Inflammatory macrophage treated with lipopolysaccharide for 1 hour (primary cell): ENCODE data around the gene HAP1.

Experiments
- DNase-seq, 2 donors: peaks; one replicate each; pipeline ENCODE4 v3.0.0-alpha.2; 2020 to 2022

Gene HAP1

GRCh38 chr17:41762391-41762790, 27.9 kb upstream of the HAP1 start:
- DNase-seq, result no peak

GRCh38 chr17:41760878-41761277, 26.4 kb upstream of the HAP1 start:
- DNase-seq, result no peak

DNA sequence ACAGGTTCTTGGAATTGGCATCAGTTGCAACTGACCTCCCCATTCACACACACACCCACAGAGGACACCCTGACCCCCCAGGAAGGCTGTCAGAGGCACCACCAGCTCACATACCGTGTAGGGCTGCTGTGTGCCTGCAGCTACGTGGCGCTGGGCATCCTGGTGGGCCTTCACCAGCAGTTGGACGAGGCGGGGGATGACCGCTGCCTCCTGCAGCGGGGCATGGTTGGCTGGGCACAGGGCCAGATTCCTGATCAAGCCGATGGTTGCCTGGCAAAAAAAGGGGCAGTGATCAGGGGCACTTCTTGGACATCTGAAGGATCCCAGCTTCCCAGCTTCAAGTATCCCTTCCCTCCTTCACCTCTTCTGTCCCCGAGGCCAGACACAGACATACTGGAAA, 24.2 kb upstream of the HAP1 start:
- DNase-seq, result no peak

DNA sequence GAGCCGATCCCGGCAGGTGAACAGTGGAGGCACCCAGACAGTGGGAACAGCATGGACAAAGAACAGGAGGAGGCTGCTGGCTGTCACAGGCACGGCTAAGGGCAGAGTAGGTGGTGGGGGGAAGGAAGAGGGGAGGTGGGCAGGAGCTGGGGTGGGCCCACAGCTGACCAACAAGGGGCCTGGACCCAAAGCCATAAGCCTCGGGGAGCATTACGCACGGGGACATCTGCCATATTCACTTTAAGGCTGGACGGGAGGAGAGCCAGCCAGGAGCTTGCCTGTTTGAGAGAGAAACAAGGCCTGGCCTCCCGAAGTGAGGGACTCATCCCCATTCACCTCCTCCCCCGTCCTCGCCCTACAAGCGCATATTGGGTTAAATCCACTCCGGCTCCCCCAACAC, 19.6 kb upstream of the HAP1 start:
- DNase-seq, result no peak

DNA sequence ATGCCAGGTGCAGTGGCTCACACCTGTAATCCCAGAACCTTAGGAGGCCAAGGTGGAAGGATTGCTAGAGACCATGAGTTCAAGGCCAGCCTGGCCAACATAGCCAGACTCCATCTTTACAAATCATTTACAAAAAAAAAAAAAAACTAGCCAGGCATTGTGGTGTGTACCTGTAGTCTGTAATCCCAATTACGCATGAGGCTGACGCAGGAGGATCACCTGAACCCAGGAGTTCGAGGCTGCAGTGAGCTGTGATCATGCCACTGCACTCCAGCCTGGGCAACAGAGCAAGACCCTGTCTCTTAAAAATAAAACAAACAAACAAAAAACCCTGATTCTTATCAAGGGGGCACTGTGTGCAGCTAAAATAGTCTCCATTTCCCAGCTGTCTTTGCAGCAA, 16.8 kb upstream of the HAP1 start:
- no peak for DNase-seq

DNA sequence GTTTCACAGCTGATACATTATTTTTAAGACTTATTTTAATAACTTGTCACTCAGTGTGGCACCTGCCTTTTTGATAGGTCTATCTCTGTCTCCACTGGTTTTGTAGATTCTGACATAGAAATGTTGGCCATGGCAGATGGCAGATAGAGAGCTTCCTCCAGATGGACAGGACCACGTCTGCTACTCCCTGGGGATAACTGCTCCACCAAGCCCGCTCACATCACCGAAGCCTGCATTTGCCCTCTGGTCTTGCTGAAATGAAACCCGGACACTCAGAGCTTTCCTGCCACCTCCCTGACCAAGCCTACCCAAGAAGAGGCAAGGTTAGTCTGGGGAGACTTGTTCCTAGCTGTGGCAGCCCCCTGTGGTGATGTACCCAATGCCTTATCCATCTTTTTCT, 16.4 kb upstream of the HAP1 start:
- no peak for DNase-seq

- no peak for DNase-seq
These were observed 13.8 kb upstream of the HAP1 start for GRCh38 chr17:41748275-41748674.

- DNase-seq, result no peak
These were observed 7.3 kb upstream of the HAP1 start for GRCh38 chr17:41741709-41742108.

DNA sequence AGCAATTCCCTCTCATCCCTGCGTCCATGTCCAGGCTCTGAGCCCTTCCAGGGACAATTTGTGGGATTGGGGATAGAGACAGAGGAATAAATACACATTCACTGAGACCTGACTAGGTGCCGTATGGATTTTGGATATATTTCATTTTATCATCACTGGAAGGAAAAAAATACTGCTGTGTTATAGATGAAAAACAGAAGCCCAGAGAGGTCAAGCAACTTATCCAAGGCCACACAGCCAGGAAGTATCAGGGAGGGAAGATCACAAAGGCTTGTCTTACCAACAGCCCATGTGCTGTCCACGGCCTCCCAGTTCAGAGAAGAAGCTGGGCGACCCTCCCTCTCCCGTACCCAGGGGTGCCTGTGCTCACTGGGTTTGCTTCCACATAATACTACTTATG, 6.1 kb upstream of the HAP1 start:
- DNase-seq, result no peak

GRCh38 chr17:41739661-41740352, 5.4 kb upstream of the HAP1 start:
- no peak for DNase-seq

- no peak for DNase-seq
These were observed 4.3 kb upstream of the HAP1 start for GRCh38 chr17:41738801-41739112.

GRCh38 chr17:41738077-41738800, 3.8 kb upstream of the HAP1 start:
- DNase-seq, result peak; percentile 59 to 94

- DNase-seq, result no peak
These were observed 3.2 kb upstream of the HAP1 start for GRCh38 chr17:41737680-41738023.

DNA sequence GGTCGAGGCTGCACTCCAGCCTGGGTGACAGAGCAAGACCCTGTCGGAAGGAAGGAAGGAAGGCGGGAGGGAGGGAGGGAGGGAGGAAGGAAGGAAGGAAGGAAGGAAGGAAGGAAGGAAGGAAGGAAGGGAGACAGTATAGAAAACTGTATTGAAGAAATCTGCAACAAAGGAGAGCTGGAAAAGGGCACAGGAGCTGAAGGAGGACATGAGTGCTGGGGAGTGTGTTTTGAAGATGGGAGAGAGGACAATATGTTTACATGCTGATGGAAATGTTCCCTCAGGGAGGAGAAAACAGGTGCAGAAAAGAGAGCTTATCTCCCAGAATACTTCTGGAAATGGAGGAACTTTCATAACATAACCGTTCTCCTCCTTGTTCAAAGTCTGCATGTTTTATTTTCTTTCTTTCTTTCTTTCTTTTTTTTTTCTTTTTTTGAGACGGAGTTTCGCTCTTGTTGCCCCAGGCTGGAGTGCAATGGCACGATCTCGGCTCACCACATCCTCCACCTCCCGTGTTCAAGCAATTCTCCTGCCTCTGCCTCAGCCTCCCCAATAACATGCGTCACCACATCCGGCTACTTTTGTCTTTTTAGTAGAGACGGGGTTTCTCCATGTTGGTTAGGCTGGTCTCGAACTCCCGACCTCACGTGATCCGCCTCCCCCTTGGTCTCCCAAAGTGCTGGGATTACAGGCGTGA, 2.7 kb upstream of the HAP1 start:
- no peak for DNase-seq

DNA sequence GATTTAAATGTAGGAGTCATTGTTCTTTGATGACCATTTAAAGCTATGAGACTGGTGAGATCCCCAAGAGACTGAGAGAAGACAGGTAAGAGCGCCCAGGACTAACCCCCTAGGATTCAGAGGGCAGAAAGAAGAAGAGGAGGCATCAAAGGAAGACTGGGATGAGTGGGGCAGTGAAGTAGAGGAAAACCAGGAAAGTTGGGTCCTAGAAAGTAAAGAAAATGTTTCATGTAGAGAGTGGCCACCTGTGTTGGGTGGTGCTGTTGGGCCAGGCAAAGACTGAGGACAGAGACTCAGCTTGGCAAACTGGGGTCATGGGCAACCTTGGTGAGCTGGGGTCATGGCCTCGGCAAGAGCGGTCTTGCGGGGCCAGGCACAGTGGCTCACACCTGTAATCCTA, 1.3 kb upstream of the HAP1 start:
- DNase-seq, result no peak

DNA sequence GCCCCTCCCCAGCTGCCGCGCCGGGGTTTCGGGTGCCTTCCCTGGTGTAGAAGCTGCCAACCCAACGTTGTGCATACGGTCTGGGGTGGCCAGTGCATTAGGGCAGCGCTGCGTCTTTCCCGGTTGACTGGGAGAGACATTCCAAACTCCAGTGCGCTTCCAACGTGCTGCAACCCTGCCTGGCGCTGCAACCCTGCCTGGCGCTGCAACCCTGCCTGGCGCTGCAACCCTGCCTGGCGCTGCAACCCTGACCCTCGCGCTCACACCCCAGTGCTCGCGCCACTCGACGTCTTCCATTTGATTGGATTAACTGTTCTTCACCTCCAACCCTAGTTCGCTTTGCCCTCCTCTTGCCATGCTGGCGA, 488 bp upstream of the HAP1 start:
- no peak for DNase-seq

DNA sequence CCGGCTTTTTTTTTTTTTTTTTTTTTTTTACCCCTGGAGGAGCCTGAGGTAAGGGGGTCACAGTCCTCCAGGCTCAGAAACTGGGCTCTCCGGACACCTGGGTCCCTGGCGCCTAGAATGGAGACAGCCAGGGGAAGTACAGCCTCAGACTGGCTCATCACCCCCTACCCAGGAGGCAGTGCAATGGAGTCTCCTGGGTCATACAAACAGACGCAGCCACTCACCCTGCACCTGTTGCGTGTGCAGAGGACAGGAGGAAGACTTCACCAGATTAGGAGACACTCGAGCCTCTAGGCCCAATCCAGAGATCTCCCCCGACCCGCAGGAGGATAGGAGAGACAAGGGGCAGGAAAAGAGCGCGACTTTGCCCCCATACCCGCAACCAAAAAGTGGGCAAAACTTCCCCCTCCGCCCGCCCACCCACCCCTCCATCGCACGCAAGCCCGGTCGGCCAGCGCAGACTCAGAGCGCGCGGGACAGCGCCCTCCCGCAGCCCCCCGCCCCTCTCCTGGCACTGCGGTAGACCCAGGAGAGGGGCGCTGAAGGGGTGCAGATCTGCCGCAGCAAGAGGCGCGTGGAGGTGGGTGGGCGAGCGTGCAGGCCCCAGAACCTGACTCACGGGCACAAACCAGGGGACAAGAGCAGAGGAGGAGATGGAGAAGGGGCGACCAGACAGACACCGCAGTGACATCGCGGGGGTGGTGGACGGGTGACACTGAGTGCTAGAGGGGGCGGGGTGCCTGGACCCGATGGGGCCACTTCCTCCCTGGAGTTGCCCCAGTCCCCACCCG, 900 bp downstream of the HAP1 start:
- DNase-seq, result no peak

DNA sequence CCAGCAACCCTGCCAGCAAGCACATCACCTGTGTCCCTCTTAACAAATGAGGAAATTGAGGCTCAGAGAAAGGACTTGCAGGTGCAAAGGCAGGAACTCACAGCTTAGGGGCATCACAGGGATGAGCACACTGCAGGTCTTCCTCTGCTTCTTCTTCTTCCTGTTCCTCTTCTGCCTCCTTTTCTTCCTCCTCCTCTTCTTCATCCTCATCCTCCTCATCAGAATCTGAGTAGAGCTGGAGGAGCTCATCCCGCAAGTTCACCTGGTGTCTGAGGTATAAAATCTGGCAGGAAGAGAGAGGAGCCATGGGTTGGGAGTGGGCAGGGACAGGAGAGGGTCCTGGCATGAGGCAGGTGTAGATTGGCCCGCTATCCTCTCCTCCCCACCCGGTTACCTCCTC, 2.6 kb downstream of the HAP1 start:
- DNase-seq, result no peak

DNA sequence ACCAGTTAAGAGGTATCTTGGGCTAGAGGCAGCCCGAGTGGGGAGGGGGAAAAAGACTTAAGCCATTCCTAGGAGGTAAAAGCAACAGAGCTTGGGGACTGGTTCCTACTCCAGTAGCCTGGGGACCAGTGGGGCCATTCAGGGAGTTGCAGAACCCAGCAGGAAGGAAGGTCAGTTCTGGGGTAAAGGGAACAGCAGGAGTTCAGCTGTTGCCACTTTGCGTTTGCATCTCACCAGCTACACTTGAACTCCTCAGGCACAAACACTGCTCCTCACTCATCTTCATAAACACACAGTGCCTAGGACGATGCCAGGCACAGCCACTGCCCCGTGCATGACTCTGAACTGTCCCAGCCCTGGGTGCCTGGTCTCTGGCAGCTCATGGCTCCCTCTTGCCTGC, 4.0 kb downstream of the HAP1 start:
- DNase-seq, result peak in 1 of 2 donors; percentile 9

DNA sequence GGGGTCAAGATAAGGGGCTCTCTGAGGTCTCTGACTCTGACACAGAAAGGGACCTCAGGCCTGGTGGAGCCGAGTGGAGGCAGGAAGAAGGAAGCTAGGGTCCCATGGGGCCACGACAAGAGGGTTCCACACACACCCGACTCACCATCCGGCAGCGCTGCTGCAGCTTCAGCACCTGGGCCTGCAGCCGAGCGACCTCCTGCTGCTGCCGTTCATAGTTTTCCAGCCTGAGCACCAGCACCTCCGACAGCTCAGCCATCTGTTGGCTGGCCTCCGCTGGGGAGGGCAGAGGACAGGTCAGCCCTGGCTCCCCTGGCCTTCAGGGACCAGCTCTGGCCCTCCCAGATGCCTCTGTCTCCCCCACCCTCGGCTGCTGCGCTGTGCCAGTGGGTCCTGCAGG, 6.4 kb downstream of the HAP1 start:
- DNase-seq, result no peak

- DNase-seq, result no peak
These were observed 9.3 kb downstream of the HAP1 start for GRCh38 chr17:41725134-41725533.

GRCh38 chr17:41724476-41725050, 9.9 kb downstream of the HAP1 start:
- no peak for DNase-seq

- DNase-seq, result no peak
These were observed 10.5 kb downstream of the HAP1 start for GRCh38 chr17:41723801-41724475.
